Measurements from ENCODE around the gene MED26. TPM values are rescaled to one million over a fixed set of nuclear protein-coding genes. Genes with fewer than 3 reads are reported as not detected.
A peak's percentile ranks its signal among the peaks of the same experiment; 100 is the strongest.

MED26 gene
- total and polyA plus RNA-seq, 9 of the 15 experiments (the other 6 are each of a cell fraction or from before 2014, with no cell fraction given), result 0.71 to 15.1 (median 6.2) TPM

- TF ChIP-seq CHAMP1 (IDR thresholded peaks at IDR 0.05) (no peak), ZNF232 (CRISPR knock-in tag; IDR thresholded peaks at IDR 0.05) (no peak), KLF6 (CRISPR knock-in tag; IDR thresholded peaks at IDR 0.05; ENCODE audit: borderline replicate concordance) (no peak), ZNF511 (CRISPR knock-in tag; IDR thresholded peaks at IDR 0.05) (no peak), CREB3 (tag; conservative IDR thresholded peaks at IDR 0.05; ENCODE audit: low read depth) (no peak), ZNF778 (CRISPR knock-in tag; IDR thresholded peaks at IDR 0.05) (no peak), KLF16 (IDR thresholded peaks at IDR 0.05) (no peak), ID3 (CRISPR knock-in tag; IDR thresholded peaks at IDR 0.05) (no peak), ID3 (tag; IDR thresholded peaks at IDR 0.05) (no peak), FIP1L1 (IDR thresholded peaks at IDR 0.05; ENCODE audit: low read depth, low read length, poor library complexity, severe bottlenecking) (no peak), HDAC8 (tag; IDR thresholded peaks at IDR 0.05) (no peak), ESRRA (IDR thresholded peaks at IDR 0.05; ENCODE audit: borderline replicate concordance, low read depth) (no peak), HCFC1 (IDR thresholded peaks at IDR 0.05; ENCODE audit: low read depth, low read length) (0 out of 2 replicates have a peak, but pooled peaks have one; percentile 13), ERF (CRISPR knock-in tag; IDR thresholded peaks at IDR 0.05) (no peak), DDX20 (tag; IDR thresholded peaks at IDR 0.05; ENCODE audit: low read depth) (no peak), EZH2 (IDR thresholded peaks at IDR 0.05; ENCODE audit: borderline replicate concordance, low read depth, low read length) (no peak), ZC3H11A (IDR thresholded peaks at IDR 0.05; ENCODE audit: low read depth, low read length) (no peak), HDAC1 (IDR thresholded peaks at IDR 0.05) (peak in 1 of 2 experiments; percentile 80; a peak in 2 of 4 replicates), MEF2A (IDR thresholded peaks at IDR 0.05; ENCODE audit: control insufficient read depth, low read depth, low read length) (no peak), CCNT2 (IDR thresholded peaks at IDR 0.05; ENCODE audit: borderline replicate concordance, extremely low read depth, insufficient read length, low read depth, low read length) (no peak), HMBOX1 (IDR thresholded peaks at IDR 0.05) (no peak; the same call in 1 of the 2 replicates), SMARCB1 (IDR thresholded peaks at IDR 0.05; ENCODE audit: insufficient read length, low read depth) (peak; percentile 45)
These were observed 43.5 kb downstream of the MED26 start (continued) for GRCh38 chr19:16584248-16585093.

Measured in K562 (cell line).